ENCODE data around the gene MAG.

- no peak for TF ChIP-seq CTCF (IDR thresholded peaks at IDR 0.05)
- no peak for TF ChIP-seq POLR2A (IDR thresholded peaks at IDR 0.05; ENCODE audit: low read depth)
Measured at GRCh38 chr19:35268536-35269437, 23.2 kb upstream of the MAG start, which contains the start of gene USF2.

Measured in esophagus muscularis mucosa (tissue), 3 donors.